Parathyroid adenoma (tissue), 2 donors: ENCODE data around the gene ETHE1.

ENCODE experiments used
- H2AFZ ChIP-seq: fragments of 300-600 bp; sonication (generic); one replicate; pipeline ENCODE4 v1.7.0; 2017; ENCODE audit warnings: antibody characterized with exemption, mild to moderate bottlenecking
- H3K27ac ChIP-seq: fragments of 300-600 bp; sonication (generic); one replicate; pipeline ENCODE4 v1.7.0; 2017
- H3K27me3 ChIP-seq: fragments of 300-600 bp; sonication (generic); one replicate; pipeline ENCODE4 v1.7.0; 2017; ENCODE audit warnings: low read length; ENCODE audit not compliant: control insufficient read depth, insufficient read depth
- H3K36me3 ChIP-seq: fragments of 300-600 bp; sonication (generic); one replicate; pipeline ENCODE4 v1.7.0; 2017; ENCODE audit warnings: low read length; ENCODE audit not compliant: control insufficient read depth, insufficient read depth
- H3K4me1 ChIP-seq: fragments of 300-600 bp; sonication (generic); one replicate; pipeline ENCODE4 v1.7.0; 2017; ENCODE audit warnings: control low read depth
- H3K4me2 ChIP-seq: fragments of 300-600 bp; sonication (generic); one replicate; pipeline ENCODE4 v1.7.0; 2017; ENCODE audit warnings: low read length
- H3K4me3 ChIP-seq: fragments of 300-600 bp; sonication (generic); one replicate; pipeline ENCODE4 v1.7.0; 2017; ENCODE audit warnings: low read depth, low read length
- H3K79me2 ChIP-seq: fragments of 300-600 bp; sonication (generic); one replicate; pipeline ENCODE4 v1.7.0; 2017; ENCODE audit warnings: control low read depth
- H3K9ac ChIP-seq: fragments of 300-600 bp; sonication (generic); one replicate; pipeline ENCODE4 v1.7.0; 2017; ENCODE audit warnings: mild to moderate bottlenecking
- H3K9me3 ChIP-seq: fragments of 300-600 bp; sonication (generic); one replicate; pipeline ENCODE4 v1.7.0; 2017; ENCODE audit warnings: low read length; ENCODE audit not compliant: control insufficient read depth
- CTCF ChIP-seq: fragments of 300-600 bp; sonication (generic); IDR thresholded peaks from one replicate; pipeline ENCODE4 v1.7.0; 2017; ENCODE audit warnings: antibody characterized with exemption, mild to moderate bottlenecking
- donor health status: primary hyperparathyroidism.

Gene ETHE1

GRCh38 chr19:43499042-43499441 lies 28.0 kb downstream of the ETHE1 start:
- Histone ChIP-seq H3K27ac (no peak overlapping the region), H3K4me3 (no peak overlapping the region), H3K9ac (no peak overlapping the region), H3K4me1 (no peaks in the 10 kb centered on the region), H2AFZ (no peak overlapping the region), H3K4me2 (no peak overlapping the region), H3K27me3 (no peaks in the 10 kb centered on the region), H3K79me2 (no peaks in the 10 kb centered on the region), H3K9me3 (no peaks in the 10 kb centered on the region), H3K36me3 (no peaks in the 10 kb centered on the region)
- no peak for TF ChIP-seq CTCF

GRCh38 chr19:43498233-43498842 lies 28.7 kb downstream of the ETHE1 start:
- Histone ChIP-seq H3K27ac (no peak overlapping the region), H3K4me1 (no peaks in the 10 kb centered on the region), H3K9me3 (no peaks in the 10 kb centered on the region), H3K36me3 (no peaks in the 10 kb centered on the region), H3K4me3 (no peak overlapping the region), H3K4me2 (no peak overlapping the region), H3K79me2 (no peaks in the 10 kb centered on the region), H3K9ac (no peak overlapping the region), H2AFZ (no peak overlapping the region), H3K27me3 (no peaks in the 10 kb centered on the region)
- no peak for TF ChIP-seq CTCF

- no peaks in the 10 kb centered on the region for H3K9me3 ChIP-seq
- no peaks in the 10 kb centered on the region for H3K79me2 ChIP-seq
- no peaks in the 10 kb centered on the region for H3K27me3 ChIP-seq
- no peak overlapping the region for H2AFZ ChIP-seq
- H3K4me1 ChIP-seq, result no peaks in the 10 kb centered on the region
- H3K9ac ChIP-seq, result no peak overlapping the region
- no peak overlapping the region for H3K4me3 ChIP-seq
- H3K4me2 ChIP-seq, result no peak overlapping the region
- no peak overlapping the region for H3K27ac ChIP-seq
- H3K36me3 ChIP-seq, result no peaks in the 10 kb centered on the region
- TF ChIP-seq CTCF, result no peak
These were observed 30.0 kb downstream of the ETHE1 start for GRCh38 chr19:43496960-43497359.

- Histone ChIP-seq H3K4me2 (no peak overlapping the region), H3K9ac (no peak overlapping the region), H3K79me2 (no peaks in the 10 kb centered on the region), H3K27ac (no peak overlapping the region), H3K4me3 (no peak overlapping the region), H3K9me3 (no peaks in the 10 kb centered on the region), H3K4me1 (no peaks in the 10 kb centered on the region), H3K27me3 (no peaks in the 10 kb centered on the region), H3K36me3 (no peaks in the 10 kb centered on the region), H2AFZ (no peak overlapping the region)
- no peak for TF ChIP-seq CTCF
These were observed 31.9 kb downstream of the ETHE1 start for GRCh38 chr19:43495082-43495481.

GRCh38 chr19:43490759-43491158 lies 36.2 kb downstream of the ETHE1 start:
- Histone ChIP-seq H3K4me2 (no peak overlapping the region), H3K4me1 (no peaks in the 10 kb centered on the region), H3K79me2 (no peaks in the 10 kb centered on the region), H3K27me3 (no peaks in the 10 kb centered on the region), H2AFZ (no peak overlapping the region), H3K36me3 (no peaks in the 10 kb centered on the region), H3K9me3 (no peaks in the 10 kb centered on the region), H3K9ac (no peak overlapping the region), H3K4me3 (no peak overlapping the region), H3K27ac (no peak overlapping the region)
- no peak for TF ChIP-seq CTCF
